Cerebellar cortex (tissue), 1 donor: ENCODE results near the gene ITPKA.

Experiments used
- DNase-seq: peaks from one replicate; pipeline ENCODE4 v3.0.0-alpha.2; 2015; ENCODE audit warnings: low spot score

ITPKA gene

GRCh38 chr15:41511331-41511898, 17.7 kb downstream of the ITPKA start:
- DNase-seq = no peak

GRCh38 chr15:41511899-41512369, 18.3 kb downstream of the ITPKA start:
- DNase-seq = no peak

GRCh38 chr15:41512512-41512939, 18.9 kb downstream of the ITPKA start:
- no peak for DNase-seq

DNA sequence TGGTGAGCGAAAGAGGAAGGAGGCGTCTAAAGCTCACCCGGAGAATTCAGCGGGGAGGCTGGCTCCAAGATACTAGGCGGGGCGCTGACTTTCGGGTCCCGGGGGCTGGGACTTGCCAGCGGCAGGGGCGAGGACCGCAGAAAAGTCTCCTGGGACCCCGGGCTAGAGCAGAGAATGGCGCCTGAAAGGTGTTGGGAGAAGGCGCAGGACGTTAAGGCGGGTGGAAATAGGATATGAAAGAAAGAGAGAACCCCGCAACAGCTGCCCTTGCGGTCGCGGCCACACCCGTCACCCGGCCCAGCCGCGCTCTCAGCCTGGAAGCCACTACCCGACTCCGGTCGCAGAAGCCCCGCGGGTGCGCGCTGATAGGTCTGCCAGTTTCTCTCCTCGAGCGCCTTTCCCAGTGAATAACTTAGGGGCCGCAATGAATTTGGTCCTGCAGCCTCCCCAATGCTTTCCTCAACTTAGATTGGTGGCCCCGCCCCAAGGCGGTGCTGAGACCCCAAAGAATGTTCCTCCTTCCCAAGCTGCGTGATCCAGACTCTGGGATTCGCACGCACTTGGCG, 19.3 kb downstream of the ITPKA start:
- DNase-seq = no peak

DNA sequence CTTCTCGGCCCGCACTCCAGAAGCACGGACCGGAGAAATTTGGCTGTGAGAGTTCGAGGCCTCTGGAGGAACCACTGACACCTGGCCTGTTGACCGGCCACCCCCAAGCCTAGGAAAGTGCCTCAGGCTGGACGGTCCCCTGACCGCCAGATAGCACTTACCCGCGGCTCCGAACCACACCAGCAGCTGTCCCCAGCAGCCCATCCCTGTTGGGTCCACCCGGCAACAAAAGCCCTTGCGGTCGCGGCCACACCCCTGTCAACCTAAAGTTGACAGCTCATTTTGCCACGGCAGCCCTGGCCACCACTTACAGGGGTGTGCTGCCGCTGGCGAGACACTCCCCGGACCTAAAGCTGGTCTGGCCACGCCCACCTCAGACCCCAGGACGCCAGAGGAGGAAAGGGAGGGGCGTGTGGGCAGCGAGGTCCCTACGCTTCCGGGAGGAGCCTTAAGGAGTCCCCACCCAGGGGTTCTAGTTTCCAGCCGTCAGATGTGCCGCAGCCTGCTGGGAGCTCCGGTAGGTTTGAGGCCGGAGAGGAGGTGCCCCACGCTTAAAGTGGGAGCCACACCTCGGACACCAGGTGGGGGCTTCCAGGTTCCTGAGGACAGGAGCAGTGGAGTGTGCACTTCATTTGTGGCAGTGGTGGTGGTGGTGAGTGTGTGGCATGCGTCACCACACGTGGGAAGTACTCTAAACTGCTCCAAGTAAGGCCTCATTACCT, 20.0 kb downstream of the ITPKA start, which contains the start of gene LTK:
Gene LTK, minus strand, starts transcription at position 322 of the 722 bp plus-strand sequence. Its CDS starts 118 bp downstream, at position 204.
- no peak for DNase-seq

DNA sequence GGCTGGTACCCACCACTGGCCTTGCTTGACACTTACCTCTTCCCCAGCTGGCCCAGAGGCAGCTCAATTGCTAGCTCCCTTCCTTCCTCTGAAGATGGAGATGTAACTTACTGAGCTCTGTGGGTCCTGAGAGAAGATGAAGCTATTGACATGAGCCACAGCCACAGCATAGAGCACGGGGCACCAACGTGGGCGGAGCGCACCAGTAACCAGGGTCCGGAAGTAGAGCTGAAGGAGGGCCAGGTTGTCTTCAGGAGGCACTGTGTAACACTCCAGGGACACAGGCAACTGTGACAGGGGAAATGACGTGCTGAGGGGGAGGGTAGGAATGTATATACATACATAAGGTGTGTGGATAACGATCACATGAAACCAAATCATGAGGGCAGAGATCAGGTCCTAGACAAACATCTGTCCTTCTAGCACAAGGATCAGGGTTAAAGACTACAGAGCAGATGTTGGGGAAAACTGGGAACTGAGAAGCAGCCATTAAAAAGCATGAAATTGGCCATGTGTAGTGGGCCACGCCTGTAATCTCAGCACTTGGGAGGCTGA, 24.3 kb downstream of the ITPKA start:
- DNase-seq = no peak

GRCh38 chr15:41520636-41521035, 27.0 kb downstream of the ITPKA start:
- no peak for DNase-seq

DNA sequence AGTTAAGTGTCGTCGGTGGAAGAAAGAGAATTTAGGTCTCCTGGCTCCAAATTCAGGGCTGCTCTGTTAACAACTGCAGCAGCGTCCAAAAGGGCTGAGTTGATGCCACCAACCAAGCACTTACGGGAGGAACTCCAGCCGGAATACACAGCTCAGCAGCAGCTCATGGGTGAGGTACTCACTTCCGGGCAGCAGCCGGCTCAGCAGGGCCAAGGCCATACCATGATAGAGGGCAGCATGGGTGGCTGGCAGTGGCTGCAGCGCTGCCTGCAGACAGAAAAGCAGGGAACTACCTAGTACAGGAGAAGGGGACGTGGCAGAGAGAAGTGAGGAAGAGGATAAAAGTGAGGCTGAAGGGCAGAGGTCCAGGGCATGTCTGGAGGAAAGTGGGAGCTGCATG, 27.9 kb downstream of the ITPKA start:
- no peak for DNase-seq

DNA sequence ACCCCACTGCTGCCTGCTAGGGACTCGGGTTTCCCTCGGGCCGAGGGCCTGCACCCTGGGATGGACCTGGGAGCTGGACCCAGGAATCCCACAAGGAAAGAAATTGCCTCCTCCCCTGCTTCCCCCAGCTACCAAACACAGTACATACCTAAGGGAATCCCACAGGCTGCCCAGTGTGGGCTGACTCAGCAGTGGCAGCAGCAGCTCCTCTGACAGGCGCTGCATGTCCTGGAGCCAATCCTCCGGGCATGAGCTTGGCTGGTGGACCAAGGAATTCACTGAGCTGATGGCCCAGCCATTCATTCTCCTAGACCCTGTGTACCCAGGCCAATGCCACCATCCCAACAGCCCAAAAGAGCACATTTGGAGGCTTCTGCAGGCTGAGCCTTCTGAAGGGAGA, 29.4 kb downstream of the ITPKA start:
- no peak for DNase-seq

- no peak for DNase-seq
Observed at GRCh38 chr15:41530363-41530956, 36.8 kb downstream of the ITPKA start.

DNA sequence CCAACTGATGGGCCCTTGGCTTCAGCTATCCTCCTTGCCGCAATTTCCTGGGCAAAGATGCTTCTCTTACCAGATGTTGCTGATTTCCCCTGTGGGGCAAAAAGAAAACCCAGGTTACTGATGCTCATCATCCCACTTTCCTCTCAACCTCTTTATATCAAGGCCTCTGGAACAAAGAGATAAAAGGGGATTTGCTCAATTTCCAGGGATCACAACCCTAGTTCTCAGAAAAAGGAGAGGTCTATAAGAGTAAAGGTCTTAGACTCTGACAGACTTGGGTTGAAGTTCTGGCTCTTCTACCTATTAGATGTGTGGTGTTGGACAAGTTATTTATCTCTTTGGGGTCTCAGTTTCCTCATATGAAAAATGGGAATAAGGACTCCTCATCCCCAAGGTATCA, 41.9 kb downstream of the ITPKA start:
- DNase-seq = no peak

- DNase-seq = no peak
Observed at GRCh38 chr15:41536866-41537265, 43.2 kb downstream of the ITPKA start.

GRCh38 chr15:41543521-41543870, 49.8 kb downstream of the ITPKA start:
- DNase-seq = no peak

GRCh38 chr15:41544650-41545015, 51.0 kb downstream of the ITPKA start:
- DNase-seq = no peak

DNA sequence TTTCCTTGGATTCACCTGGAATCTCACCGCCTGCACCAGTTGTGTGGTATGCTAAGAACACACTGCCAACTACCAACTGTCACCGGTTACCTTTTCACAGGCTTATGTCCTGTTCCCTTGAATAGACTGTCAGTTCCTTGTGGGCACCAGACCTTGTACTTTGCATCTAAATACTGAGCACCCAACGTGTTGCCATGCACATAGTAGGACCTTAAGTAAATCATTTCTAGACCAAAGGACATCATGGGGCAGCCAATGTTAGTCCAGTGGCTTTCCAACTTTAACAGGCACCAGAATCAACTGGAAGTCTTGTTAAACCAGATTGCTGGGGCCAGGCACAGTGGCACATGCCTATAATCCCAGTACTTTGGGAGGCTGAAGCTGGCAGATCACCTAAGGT, 51.5 kb downstream of the ITPKA start:
- DNase-seq = no peak

DNA sequence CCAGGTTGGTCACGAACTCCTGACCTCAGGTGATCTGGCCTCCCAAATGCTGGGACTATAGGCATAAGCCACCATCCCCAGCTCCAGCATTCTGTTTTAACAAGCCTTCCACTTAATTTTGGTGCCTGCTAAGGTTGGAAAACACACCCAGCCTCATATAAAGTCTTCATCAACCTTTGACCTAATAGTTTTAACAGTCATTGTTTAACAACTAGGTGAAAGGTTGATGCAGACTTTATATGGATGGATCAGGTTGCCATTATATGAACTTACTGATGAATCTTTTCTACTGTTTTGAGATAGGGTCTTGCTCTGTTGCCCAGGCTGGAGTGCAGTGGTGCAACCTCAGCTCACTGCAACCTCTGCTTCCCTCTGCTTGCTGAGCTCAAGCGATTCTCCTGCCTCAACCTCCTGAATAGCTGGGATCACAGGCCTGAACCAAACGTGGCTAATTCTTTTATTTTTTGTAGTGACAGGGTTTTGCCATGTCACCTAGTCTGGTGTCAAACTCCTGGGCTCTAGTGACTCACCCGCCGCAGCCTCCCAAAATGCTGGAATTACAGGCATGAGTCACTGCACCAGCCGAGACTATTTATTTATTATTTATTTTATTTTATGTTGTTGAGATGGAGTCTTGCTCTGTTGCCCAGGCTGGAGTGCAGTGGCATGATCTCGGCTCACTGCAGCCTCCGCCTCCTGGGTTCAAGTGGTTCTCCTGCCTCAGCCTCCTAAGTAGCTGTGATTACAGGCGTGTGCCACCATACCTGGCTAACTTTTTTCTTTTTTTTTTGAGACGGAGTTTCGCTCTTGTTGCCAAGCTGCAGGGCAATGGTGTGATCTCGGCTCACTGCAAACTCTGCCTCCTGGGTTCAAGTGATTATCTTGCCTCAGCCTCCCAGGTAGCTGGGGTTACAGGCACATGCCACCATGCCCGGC, 53.4 kb downstream of the ITPKA start:
- no peak for DNase-seq

GRCh38 chr15:41550066-41550775, 56.5 kb downstream of the ITPKA start:
- DNase-seq = no peak
